CD4-positive, CD25-positive, alpha-beta regulatory T cell (primary cell): Measurements from ENCODE around the gene HOXD11. TPM values are rescaled to one million over a fixed set of nuclear protein-coding genes. Genes with fewer than 3 reads are reported as not detected.
A peak's percentile ranks its signal among the peaks of the same experiment; 100 is the strongest.

Experiments used
- ATAC-seq, 2 donors: fragments of 150-1000 bp; cut with Tn5 transposase; one replicate each; pipeline ENCODE4 v1.10.0; 2021; ENCODE audit warnings: low read depth in 2 of 2, moderate number of reproducible peaks in 2 of 2, moderate library complexity in 1 of 2
- DNase-seq, 3 donors: peaks; one replicate each; pipeline versions ENCODE4 v3.0.0 to v3.0.0-alpha.2; 2012 to 2022; ENCODE audit warnings: mixed read lengths in 1 of 3
- H3K27ac ChIP-seq: one replicate; pipeline ENCODE4 v1.7.0; 2013; ENCODE audit warnings: mild to moderate bottlenecking, low read length; ENCODE audit not compliant: insufficient read depth, poor library complexity, severe bottlenecking
- H3K27me3 ChIP-seq: one replicate; pipeline ENCODE4 v1.7.0; 2013; ENCODE audit warnings: low read length; ENCODE audit not compliant: control insufficient read depth, insufficient read depth
- H3K36me3 ChIP-seq: one replicate; pipeline ENCODE4 v1.7.0; 2013; ENCODE audit warnings: mild to moderate bottlenecking, low read length, moderate library complexity; ENCODE audit not compliant: control insufficient read depth, insufficient read depth
- H3K4me1 ChIP-seq: 2 replicates; pipeline ENCODE4 v1.7.0; 2013; ENCODE audit warnings: mild to moderate bottlenecking, low read length; ENCODE audit not compliant: insufficient read depth, control insufficient read depth, poor library complexity, severe bottlenecking
- H3K4me3 ChIP-seq: one replicate; pipeline ENCODE4 v1.7.0; 2013; ENCODE audit warnings: low read depth, mild to moderate bottlenecking, low read length, moderate library complexity
- H3K9me3 ChIP-seq, 2 experiments: 1 replicate in 1 of 2; 2 replicates in 1 of 2; pipeline ENCODE4 v1.7.0; 2013; ENCODE audit warnings: low read length in 2 of 2, mild to moderate bottlenecking in 1 of 2, moderate library complexity in 1 of 2; ENCODE audit not compliant: control insufficient read depth in 2 of 2
- H3K27ac Mint-ChIP-seq, 3 donors: one replicate each; pipeline ENCODE4 v1.8.0; 2020 to 2022; ENCODE audit warnings: mild to moderate bottlenecking in 3 of 3, mixed read lengths in 3 of 3, moderate library complexity in 2 of 3
- H3K27me3 Mint-ChIP-seq: one replicate; pipeline ENCODE4 v1.8.0; 2022; ENCODE audit warnings: mild to moderate bottlenecking, mixed read lengths
- H3K36me3 Mint-ChIP-seq: one replicate; pipeline ENCODE4 v1.8.0; 2020; ENCODE audit warnings: mixed read lengths
- H3K4me1 Mint-ChIP-seq, 4 donors: one replicate each; pipeline ENCODE4 v1.8.0; 2020 to 2022; ENCODE audit warnings: mixed read lengths in 4 of 4, mild to moderate bottlenecking in 1 of 4
- H3K4me3 Mint-ChIP-seq, 4 donors: one replicate each; pipeline ENCODE4 v1.8.0; 2020 to 2022; ENCODE audit warnings: mild to moderate bottlenecking in 4 of 4, mixed read lengths in 4 of 4, moderate library complexity in 3 of 4
- H3K9me3 Mint-ChIP-seq, 7 donors: one replicate each; pipeline ENCODE4 v1.8.0; 2020 to 2022; ENCODE audit warnings: mixed read lengths in 7 of 7, mild to moderate bottlenecking in 3 of 7, moderate library complexity in 2 of 7
- polyA plus RNA-seq, 4 donors: library from polyadenylated mRNA; unstranded; fragments of 300-500 nt; fragmentation: Illumina TruSeq; gene quantifications; one replicate each; pipeline ENCODE4 v1.2.3, GENCODE V29; 2021
- total RNA-seq: library from RNA; stranded (reverse); gene quantifications from one replicate; pipeline ENCODE4 v1.2.3, GENCODE V29; 2022

Gene HOXD11
- total and polyA plus RNA-seq, 5 donors from 2014 or later, result not detected

DNA sequence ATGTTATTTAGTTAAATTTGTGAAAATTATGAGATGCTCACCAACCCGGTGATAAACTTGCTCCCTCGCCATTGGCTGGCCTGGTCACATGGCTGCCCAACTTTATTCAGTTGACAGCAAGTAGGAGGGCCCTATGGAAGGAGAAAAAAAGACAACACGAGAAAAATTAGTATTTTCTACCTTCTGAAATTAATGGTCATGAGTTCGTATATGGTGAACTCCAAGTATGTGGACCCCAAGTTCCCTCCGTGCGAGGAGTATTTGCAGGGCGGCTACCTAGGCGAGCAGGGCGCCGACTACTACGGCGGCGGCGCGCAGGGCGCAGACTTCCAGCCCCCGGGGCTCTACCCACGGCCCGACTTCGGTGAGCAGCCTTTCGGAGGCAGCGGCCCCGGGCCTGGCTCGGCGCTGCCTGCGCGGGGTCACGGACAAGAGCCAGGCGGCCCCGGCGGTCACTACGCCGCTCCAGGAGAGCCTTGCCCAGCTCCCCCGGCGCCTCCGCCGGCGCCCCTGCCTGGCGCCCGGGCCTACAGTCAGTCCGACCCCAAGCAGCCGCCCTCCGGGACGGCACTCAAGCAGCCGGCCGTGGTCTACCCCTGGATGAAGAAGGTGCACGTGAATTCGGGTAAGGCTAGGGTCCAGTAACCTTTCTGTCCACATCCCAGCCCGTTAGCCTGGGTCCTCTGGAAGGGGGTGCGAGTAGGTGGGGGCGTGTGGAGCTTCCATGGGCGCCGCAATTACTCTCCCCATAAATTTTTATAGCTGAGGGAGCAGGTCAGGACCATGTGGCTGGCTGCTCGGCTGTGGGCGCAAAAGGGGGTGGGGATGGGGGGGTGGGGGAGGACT, 44.6 kb downstream of the HOXD11 start, which contains the start of gene HOXD4:
HOXD4 (plus strand) TSS at position 109 of the 846 bp plus-strand sequence; CDS start at position 193, 84 bp downstream.
- H3K4me1 Mint-ChIP-seq, result peaks cover 0 to 14% (median 0%) of the 10 kb centered on the region in 4 donors
- Histone ChIP-seq H3K27me3 (peaks cover 45% of the 10 kb centered on the region), H3K27ac (no peak within 1 kb of the TSS), H3K36me3 (no peaks in the 10 kb centered on the region), H3K9me3 (peaks cover 0 to 7% of the 10 kb centered on the region in 2 experiments), H3K4me3 (no peak within 1 kb of the TSS), H3K4me1 (no peaks in the 10 kb centered on the region)
- H3K27me3 Mint-ChIP-seq, result peaks cover 87% of the 10 kb centered on the region
- peaks cover 0 to 6% (median 0%) of the 10 kb centered on the region in 7 donors for H3K9me3 Mint-ChIP-seq
- DNase-seq, result no peak
- H3K27ac Mint-ChIP-seq, result peak within 1 kb of the TSS in 1 of 3 donors; percentile 64
- peak within 1 kb of the TSS in 1 of 4 donors; percentile 0 for H3K4me3 Mint-ChIP-seq
- no peaks in the 10 kb centered on the region for H3K36me3 Mint-ChIP-seq
- no peak for ATAC-seq

DNA sequence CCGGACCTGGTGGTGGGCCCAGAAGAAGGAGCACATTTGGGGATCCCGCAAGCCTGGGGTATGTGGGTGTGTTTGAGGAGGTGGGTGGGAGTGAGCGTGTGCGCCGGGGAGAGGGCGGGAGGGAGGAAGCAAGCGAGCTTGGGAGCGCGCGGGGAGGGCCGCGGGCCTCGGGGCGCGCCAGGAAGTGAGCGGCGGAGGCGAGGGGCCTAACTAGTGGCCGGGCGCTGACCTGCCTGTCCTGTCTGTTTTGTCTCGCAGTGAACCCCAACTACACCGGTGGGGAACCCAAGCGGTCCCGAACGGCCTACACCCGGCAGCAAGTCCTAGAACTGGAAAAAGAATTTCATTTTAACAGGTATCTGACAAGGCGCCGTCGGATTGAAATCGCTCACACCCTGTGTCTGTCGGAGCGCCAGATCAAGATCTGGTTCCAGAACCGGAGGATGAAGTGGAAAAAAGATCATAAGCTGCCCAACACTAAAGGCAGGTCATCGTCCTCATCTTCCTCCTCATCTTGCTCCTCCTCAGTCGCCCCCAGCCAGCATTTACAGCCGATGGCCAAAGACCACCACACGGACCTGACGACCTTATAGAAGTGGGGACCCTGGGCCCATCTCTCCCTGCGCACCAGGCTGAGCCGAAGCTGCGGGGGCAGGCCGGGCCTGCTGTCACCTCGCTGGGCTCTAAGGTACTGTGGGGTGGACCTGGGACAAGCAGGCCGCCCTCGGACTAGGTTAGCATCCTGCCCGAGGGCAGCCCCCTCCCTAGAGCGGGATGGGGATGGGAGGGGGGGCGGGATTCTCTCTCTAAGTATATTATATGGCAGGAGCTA, 45.5 kb downstream of the HOXD11 start:
- Histone ChIP-seq H3K4me1 (peaks cover 6% of the 10 kb centered on the region), H3K27ac (no peak overlapping the region), H3K27me3 (peaks cover 40% of the 10 kb centered on the region), H3K36me3 (no peaks in the 10 kb centered on the region), H3K9me3 (peaks cover 0 to 7% of the 10 kb centered on the region in 2 experiments), H3K4me3 (no peak overlapping the region)
- Mint-ChIP-seq H3K36me3 (no peaks in the 10 kb centered on the region), H3K27ac (no peak overlapping the region), H3K27me3 (peaks cover 85% of the 10 kb centered on the region), H3K4me3 (peak overlapping the region in 1 of 4 donors; percentile 24), H3K9me3 (peaks cover 0 to 7% (median 0%) of the 10 kb centered on the region in 7 donors), H3K4me1 (peaks cover 0 to 13% (median 2%) of the 10 kb centered on the region in 4 donors)
- DNase-seq (no peak), ATAC-seq (no peak)

DNA sequence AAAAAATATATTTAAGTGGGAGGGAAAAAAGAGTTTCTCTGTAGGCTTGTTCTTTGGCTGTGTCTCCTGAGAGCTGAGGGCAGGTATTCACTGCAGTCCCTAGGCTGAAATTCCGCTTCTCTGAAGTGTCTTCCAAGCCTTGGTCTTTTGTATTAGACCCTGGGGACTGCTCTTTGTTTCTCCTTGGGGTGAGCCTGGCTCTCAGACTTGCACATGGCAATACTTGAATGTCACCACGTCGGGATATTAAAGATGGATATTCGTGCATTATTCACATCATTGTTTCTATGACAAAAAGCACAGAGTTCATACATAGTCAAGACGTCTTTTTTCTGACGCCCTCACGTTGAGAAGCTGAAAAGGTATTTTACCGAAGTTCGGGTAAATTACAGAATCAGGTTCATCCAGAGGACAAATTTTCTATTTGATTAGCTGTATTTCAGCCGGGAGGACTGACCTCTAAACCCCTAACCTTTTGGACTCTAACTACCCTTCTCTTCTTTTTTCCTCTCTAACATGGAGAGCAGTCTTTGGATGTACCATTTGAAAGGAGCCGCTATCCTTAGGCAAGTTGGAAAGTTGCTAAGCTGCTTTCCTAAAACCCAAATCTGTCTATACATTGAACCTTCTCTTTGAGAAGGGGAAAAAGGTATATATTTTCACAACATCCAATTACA, 47.6 kb downstream of the HOXD11 start:
- no peak overlapping the region for H3K27ac Mint-ChIP-seq
- peaks cover 6% of the 10 kb centered on the region for H3K4me1 ChIP-seq
- ATAC-seq (no peak), DNase-seq (no peak)
- no peak overlapping the region for H3K4me3 Mint-ChIP-seq
- peaks cover 0 to 15% (median 3%) of the 10 kb centered on the region in 4 donors for H3K4me1 Mint-ChIP-seq
- no peak overlapping the region for H3K4me3 ChIP-seq
- peaks cover 0 to 7% of the 10 kb centered on the region in 2 experiments for H3K9me3 ChIP-seq
- H3K27ac ChIP-seq, result no peak overlapping the region
- H3K36me3 Mint-ChIP-seq, result no peaks in the 10 kb centered on the region
- H3K27me3 ChIP-seq, result peaks cover 38% of the 10 kb centered on the region
- no peaks in the 10 kb centered on the region for H3K36me3 ChIP-seq
- H3K9me3 Mint-ChIP-seq, result peaks cover 0 to 5% (median 0%) of the 10 kb centered on the region in 7 donors
- H3K27me3 Mint-ChIP-seq, result peaks cover 88% of the 10 kb centered on the region

DNA sequence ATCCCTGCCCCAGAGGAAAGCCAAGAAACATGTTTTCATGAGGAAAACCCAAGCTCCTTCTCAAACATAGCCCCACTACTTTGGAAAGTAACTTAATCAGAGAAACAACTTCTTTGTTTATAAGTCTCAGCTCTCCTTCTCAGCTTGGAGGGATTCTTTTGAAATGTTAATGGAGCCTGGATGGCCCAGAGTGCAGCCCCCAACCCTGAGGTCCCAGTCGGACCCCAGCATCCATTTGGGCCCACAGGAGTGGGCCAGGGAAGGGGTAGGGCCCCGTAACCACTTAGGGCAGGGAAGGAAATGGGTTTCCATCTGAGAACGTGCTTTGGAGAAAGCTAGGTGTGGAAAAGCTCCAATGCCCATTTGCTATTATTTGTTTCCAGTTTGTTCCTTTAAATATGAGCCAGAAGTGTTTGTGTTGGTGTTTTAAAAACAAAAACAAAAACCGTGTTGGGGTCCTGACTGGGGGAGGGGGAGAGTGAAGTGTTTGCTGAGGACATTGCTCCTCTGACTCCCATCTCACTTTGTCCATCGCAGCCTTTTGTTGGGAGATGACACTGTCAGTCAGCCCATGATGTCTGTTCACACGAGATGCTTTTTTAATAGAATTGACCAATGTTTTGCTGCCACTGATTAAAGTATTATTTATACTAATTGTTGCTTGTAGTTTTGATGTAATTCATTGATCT, 48.4 kb downstream of the HOXD11 start:
- no peaks in the 10 kb centered on the region for H3K36me3 Mint-ChIP-seq
- ATAC-seq (no peak), DNase-seq (no peak)
- H3K27me3 Mint-ChIP-seq, result peaks cover 87% of the 10 kb centered on the region
- peaks cover 0 to 5% (median 0%) of the 10 kb centered on the region in 7 donors for H3K9me3 Mint-ChIP-seq
- Histone ChIP-seq H3K9me3 (peaks cover 0 to 5% of the 10 kb centered on the region in 2 experiments), H3K36me3 (no peaks in the 10 kb centered on the region), H3K4me1 (peaks cover 6% of the 10 kb centered on the region), H3K27ac (no peak overlapping the region), H3K4me3 (no peak overlapping the region), H3K27me3 (peaks cover 36% of the 10 kb centered on the region)
- H3K4me3 Mint-ChIP-seq, result no peak overlapping the region
- no peak overlapping the region for H3K27ac Mint-ChIP-seq
- peaks cover 0 to 17% (median 3%) of the 10 kb centered on the region in 4 donors for H3K4me1 Mint-ChIP-seq

GRCh38 chr2:176156301-176156806, 49.3 kb downstream of the HOXD11 start:
- Histone ChIP-seq H3K27ac (no peak overlapping the region), H3K27me3 (peaks cover 34% of the 10 kb centered on the region)
- no peak for ATAC-seq

GRCh38 chr2:176156807-176157498, 49.9 kb downstream of the HOXD11 start, which contains the start of gene HOXD3:
TSS of gene HOXD3 (plus strand) at chr2:176157307. CDS start at chr2:176169115, 11,808 bp downstream.
- Mint-ChIP-seq H3K27me3 (peaks cover 91% of the 10 kb centered on the region), H3K4me3 (peak within 1 kb of the TSS; percentile 22 to 57 (median 44)), H3K36me3 (no peaks in the 10 kb centered on the region), H3K9me3 (peaks cover 0 to 5% (median 0%) of the 10 kb centered on the region in 7 donors), H3K4me1 (peaks cover 0 to 14% (median 3%) of the 10 kb centered on the region in 4 donors), H3K27ac (no peak within 1 kb of the TSS)
- H3K27ac ChIP-seq, result no peak within 1 kb of the TSS
- peaks cover 36% of the 10 kb centered on the region for H3K27me3 ChIP-seq
- peaks cover 6% of the 10 kb centered on the region for H3K4me1 ChIP-seq
- ATAC-seq, result no peak
- no peaks in the 10 kb centered on the region for H3K36me3 ChIP-seq
- no peak within 1 kb of the TSS for H3K4me3 ChIP-seq
- H3K9me3 ChIP-seq, result peaks cover 0 to 3% of the 10 kb centered on the region in 2 experiments
- DNase-seq, result no peak

More at GRCh38 chr2:176156301-176156806, 49.3 kb downstream of the HOXD11 start:
- Mint-ChIP-seq H3K9me3 (peaks cover 0 to 5% (median 0%) of the 10 kb centered on the region in 7 donors), H3K36me3 (no peaks in the 10 kb centered on the region), H3K4me3 (peak overlapping the region in 2 of 4 donors; percentile 54 to 57), H3K27me3 (peaks cover 87% of the 10 kb centered on the region), H3K27ac (no peak overlapping the region), H3K4me1 (peaks cover 0 to 12% (median 3%) of the 10 kb centered on the region in 4 donors)
- Histone ChIP-seq H3K36me3 (no peaks in the 10 kb centered on the region), H3K9me3 (peaks cover 0 to 3% of the 10 kb centered on the region in 2 experiments), H3K4me3 (no peak overlapping the region), H3K4me1 (peaks cover 6% of the 10 kb centered on the region)
- DNase-seq, result no peak
